AG04450 (cell line): Measurements from ENCODE around the gene ZNF275. TPM values are rescaled to one million over a fixed set of nuclear protein-coding genes. Genes with fewer than 3 reads are reported as not detected.

Experiments used
- CTCF ChIA-PET: fragments of 300-600, 350-600 bp; formaldehyde crosslinking; extraction: SDS; loops from one replicate; lab custom pipeline; 2022; ENCODE audit warnings: antibody characterized with exemption, inconsistent platforms; lab: Charles Lee
- POLR2A ChIA-PET: fragments of 350-600 bp; formaldehyde crosslinking; extraction: SDS; loops from one replicate; lab custom pipeline; 2021; ENCODE audit warnings: antibody characterized with exemption, inconsistent platforms; lab: Yijun Ruan, JAX
- DNase-seq: peaks from one replicate; pipeline ENCODE4 v3.0.0-alpha.2; 2011; ENCODE audit warnings: low read depth, low spot score
- H3K27ac ChIP-seq: one replicate; pipeline ENCODE4 v1.5.1; 2012; ENCODE audit warnings: low read depth, low read length, control low read depth
- H3K27me3 ChIP-seq: one replicate; pipeline ENCODE4 v1.6.0; 2012; ENCODE audit warnings: low read length; ENCODE audit not compliant: control insufficient read depth, insufficient read depth
- H3K4me3 ChIP-seq: 2 replicates; pipeline ENCODE4 v1.5.1; 2011; ENCODE audit warnings: mild to moderate bottlenecking, low read depth, low read length, control low read depth
- H3K9me3 ChIP-seq: 2 replicates; pipeline ENCODE4 v1.5.1; 2012; ENCODE audit warnings: low read length; ENCODE audit not compliant: control insufficient read depth, insufficient read depth
- CTCF ChIP-seq: IDR thresholded peaks from 2 replicates; pipeline ENCODE4 v1.5.1; 2011; ENCODE audit warnings: low read depth, low read length, control low read depth, inconsistent platforms
- polyA plus RNA-seq: library from polyadenylated mRNA; depleted of rRNA; stranded (reverse); fragments of >200 nt; gene quantifications from 2 replicates; pipeline ENCODE4 v1.2.3, GENCODE V29; 2011

The ZNF275 gene
- polyA plus RNA-seq, 1 experiment = 15.0 TPM

GRCh38 chrX:153320555-153321184, 13.3 kb upstream of the ZNF275 start:
- ChIA-PET CTCF (no interaction called here), POLR2A (no interaction called here)
- peaks cover 12% of the 10 kb centered on the region for H3K27me3 ChIP-seq
- H3K27ac ChIP-seq = no peak overlapping the region
- no peak for DNase-seq
- no peak for TF ChIP-seq CTCF
- H3K4me3 ChIP-seq = no peak overlapping the region
- H3K9me3 ChIP-seq = no peaks in the 10 kb centered on the region

GRCh38 chrX:153321381-153322124, 12.4 kb upstream of the ZNF275 start, which contains the start of gene PNMA6F:
Gene PNMA6F, minus strand, starts transcription at chrX:153321767. Its CDS starts 1,093 bp downstream, at chrX:153320674.
- H3K9me3 ChIP-seq = no peaks in the 10 kb centered on the region
- H3K27ac ChIP-seq = no peak within 1 kb of the TSS
- ChIA-PET CTCF (no interaction called here), POLR2A (no interaction called here)
- H3K4me3 ChIP-seq = no peak within 1 kb of the TSS
- no peak for TF ChIP-seq CTCF
- DNase-seq = no peak
- H3K27me3 ChIP-seq = peaks cover 12% of the 10 kb centered on the region

GRCh38 chrX:153327561-153327960, 6.4 kb upstream of the ZNF275 start:
- ChIA-PET CTCF (no interaction called here), POLR2A (no interaction called here)
- no peak for DNase-seq
- TF ChIP-seq CTCF = no peak
- Histone ChIP-seq H3K4me3 (no peak overlapping the region), H3K27me3 (peaks cover 17% of the 10 kb centered on the region), H3K9me3 (no peaks in the 10 kb centered on the region), H3K27ac (no peak overlapping the region)

GRCh38 chrX:153333266-153333665, 687 bp upstream of the ZNF275 start:
- POLR2A ChIA-PET = no interaction called here
- Histone ChIP-seq H3K9me3 (no peaks in the 10 kb centered on the region), H3K27ac (no peak overlapping the region), H3K27me3 (peaks cover 8% of the 10 kb centered on the region), H3K4me3 (peak overlapping the region; percentile 58; the same call in 1 of the 2 replicates)
- TF ChIP-seq CTCF = no peak
- CTCF ChIA-PET = interaction anchor here (1.0 kb wide), 1 partner anchor 161 kb away, joined by 3 read pairs; the partner anchor contains the start of gene BGN
- DNase-seq = no peak
